ENCODE results near the gene CBFB.

DNA sequence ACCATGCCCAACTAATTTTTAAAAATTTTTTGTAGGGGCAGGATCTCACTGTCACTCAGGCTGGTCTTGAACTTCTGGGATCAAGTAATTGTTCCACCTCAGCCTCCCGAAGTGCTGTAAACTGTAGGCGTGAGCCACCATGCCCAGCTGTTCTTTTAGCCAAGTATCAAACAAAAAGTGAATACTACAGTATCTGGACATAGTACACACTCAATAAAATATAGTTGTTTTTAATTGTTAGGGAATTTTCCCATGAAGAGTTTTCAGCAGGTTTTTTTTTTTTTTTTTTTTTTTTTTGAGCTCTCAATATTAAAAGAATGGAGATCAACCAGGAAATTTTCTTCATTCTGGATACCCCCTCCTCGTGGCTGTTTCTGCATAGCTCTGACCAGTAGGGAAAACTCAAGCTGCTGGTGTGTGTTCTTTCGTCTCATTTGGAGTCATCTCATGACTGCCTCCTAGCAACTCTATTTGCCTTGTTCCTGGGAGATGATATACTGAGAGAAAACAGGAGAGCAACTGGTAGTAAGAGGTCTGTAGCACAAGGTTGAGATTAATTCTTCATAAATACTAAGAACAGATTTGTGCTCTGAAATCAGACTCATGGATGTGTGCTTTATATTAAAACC lies 64.3 kb downstream of the CBFB start:
- TF ChIP-seq, protein P1, sequence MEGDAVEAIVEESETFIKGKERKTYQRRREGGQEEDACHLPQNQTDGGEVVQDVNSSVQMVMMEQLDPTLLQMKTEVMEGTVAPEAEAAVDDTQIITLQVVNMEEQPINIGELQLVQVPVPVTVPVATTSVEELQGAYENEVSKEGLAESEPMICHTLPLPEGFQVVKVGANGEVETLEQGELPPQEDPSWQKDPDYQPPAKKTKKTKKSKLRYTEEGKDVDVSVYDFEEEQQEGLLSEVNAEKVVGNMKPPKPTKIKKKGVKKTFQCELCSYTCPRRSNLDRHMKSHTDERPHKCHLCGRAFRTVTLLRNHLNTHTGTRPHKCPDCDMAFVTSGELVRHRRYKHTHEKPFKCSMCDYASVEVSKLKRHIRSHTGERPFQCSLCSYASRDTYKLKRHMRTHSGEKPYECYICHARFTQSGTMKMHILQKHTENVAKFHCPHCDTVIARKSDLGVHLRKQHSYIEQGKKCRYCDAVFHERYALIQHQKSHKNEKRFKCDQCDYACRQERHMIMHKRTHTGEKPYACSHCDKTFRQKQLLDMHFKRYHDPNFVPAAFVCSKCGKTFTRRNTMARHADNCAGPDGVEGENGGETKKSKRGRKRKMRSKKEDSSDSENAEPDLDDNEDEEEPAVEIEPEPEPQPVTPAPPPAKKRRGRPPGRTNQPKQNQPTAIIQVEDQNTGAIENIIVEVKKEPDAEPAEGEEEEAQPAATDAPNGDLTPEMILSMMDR (IDR thresholded peaks at IDR 0.05) = no peak
- TF ChIP-seq POLR2A (IDR thresholded peaks at IDR 0.05) (no peak), EP300 (IDR thresholded peaks at IDR 0.05) (no peak)
